Activated CD8-positive, alpha-beta memory T cell treated with anti-CD3 and anti-CD28 coated beads, Interleukin-2, amount 10 ng/mL, durations not matched to agents 7 days and 5 days (primary cell): Measurements from ENCODE around the gene NMU. TPM values are rescaled to one million over a fixed set of nuclear protein-coding genes. Genes with fewer than 3 reads are reported as not detected.
"Not testable (repeated sequence)": the region's sequence is repeated elsewhere in the genome, so short reads cannot be mapped to it uniquely, and the experiment has no call there.

Experiments used
- ATAC-seq: fragments of 150-1000 bp; cut with Tn5 transposase; one replicate; pipeline ENCODE4 v1.10.0; 2021; ENCODE audit warnings: moderate library complexity
- CTCF ChIA-PET: fragments of 350-600 bp; sonication (Branson Sonifier 250); formaldehyde crosslinking; loops from one replicate; lab custom pipeline; 2021; ENCODE audit warnings: antibody characterized with exemption; lab: Charles Lee
- DNase-seq: peaks from one replicate; pipeline ENCODE4 v3.0.0-alpha.2; 2020
- H3K27ac Mint-ChIP-seq: one replicate; pipeline ENCODE4 v1.8.0; 2021; ENCODE audit warnings: mild to moderate bottlenecking, mixed read lengths
- H3K27me3 Mint-ChIP-seq: one replicate; pipeline ENCODE4 v1.8.0; 2021; ENCODE audit warnings: mixed read lengths
- H3K36me3 Mint-ChIP-seq: one replicate; pipeline ENCODE4 v1.8.0; 2021; ENCODE audit warnings: mild to moderate bottlenecking, mixed read lengths
- H3K4me1 Mint-ChIP-seq: one replicate; pipeline ENCODE4 v1.8.0; 2021; ENCODE audit warnings: mixed read lengths
- H3K4me3 Mint-ChIP-seq: one replicate; pipeline ENCODE4 v1.8.0; 2021; ENCODE audit warnings: mild to moderate bottlenecking, moderate library complexity, mixed read lengths
- H3K9me3 Mint-ChIP-seq: one replicate; pipeline ENCODE4 v1.8.0; 2022; ENCODE audit warnings: low read depth, mixed read lengths
- total RNA-seq, 2 experiments: library from RNA; stranded (reverse); gene quantifications; one replicate each; pipeline ENCODE4 v1.2.3, GENCODE V29; 2021

NMU gene
- total RNA-seq, 2 experiments from 2014 or later = not detected

DNA sequence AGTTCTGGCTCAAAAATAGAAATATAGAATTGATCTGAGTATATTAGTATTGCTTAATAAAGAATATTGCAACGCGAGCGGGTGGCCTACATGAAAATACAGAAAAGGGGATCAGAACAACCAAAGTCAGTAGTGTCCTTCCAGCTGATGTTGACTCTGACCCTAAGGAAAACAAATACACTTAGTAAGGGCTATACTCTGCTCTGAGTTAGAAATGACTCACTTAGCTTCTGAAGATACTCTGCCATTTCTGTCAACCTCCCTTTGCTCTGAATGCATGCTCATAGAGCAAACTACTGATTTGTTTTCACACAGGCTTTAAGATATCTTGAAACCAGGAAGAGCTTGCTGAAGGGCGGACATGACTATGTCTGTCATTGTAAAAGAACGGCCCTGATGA is 22.6 kb upstream of the NMU start:
- no peaks in the 10 kb centered on the region for H3K9me3 Mint-ChIP-seq
- peaks cover 4% of the 10 kb centered on the region for H3K27me3 Mint-ChIP-seq
- CTCF ChIA-PET = no interaction called here
- ATAC-seq (no peak), DNase-seq (no peak)
- no peak overlapping the region for H3K27ac Mint-ChIP-seq
- no peaks in the 10 kb centered on the region for H3K4me1 Mint-ChIP-seq
- no peaks in the 10 kb centered on the region for H3K36me3 Mint-ChIP-seq
- no peak overlapping the region for H3K4me3 Mint-ChIP-seq

DNA sequence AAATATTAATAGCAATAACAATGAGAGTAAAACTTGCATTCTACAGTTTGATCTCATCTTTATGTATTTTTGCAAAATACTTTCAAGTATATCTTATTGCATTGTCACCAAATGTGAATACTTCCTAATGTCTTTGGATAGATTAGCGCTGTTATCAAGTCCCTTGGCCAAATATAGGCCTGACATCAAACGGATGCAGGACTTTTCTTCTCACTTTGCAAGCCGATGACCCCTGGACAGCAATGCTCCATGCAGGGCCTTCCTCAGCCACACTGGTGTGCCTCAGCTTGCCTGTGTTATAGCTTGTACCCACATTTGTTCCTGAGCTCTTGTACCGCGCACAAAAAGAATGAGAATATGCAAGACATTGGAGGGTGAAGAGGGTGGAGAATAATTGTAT is 18.0 kb upstream of the NMU start:
- Mint-ChIP-seq H3K27ac (no peak overlapping the region), H3K4me3 (no peak overlapping the region), H3K4me1 (no peaks in the 10 kb centered on the region), H3K9me3 (no peaks in the 10 kb centered on the region), H3K36me3 (no peaks in the 10 kb centered on the region), H3K27me3 (peaks cover 3% of the 10 kb centered on the region)
- ATAC-seq (no peak), DNase-seq (no peak)
- CTCF ChIA-PET = no interaction called here

DNA sequence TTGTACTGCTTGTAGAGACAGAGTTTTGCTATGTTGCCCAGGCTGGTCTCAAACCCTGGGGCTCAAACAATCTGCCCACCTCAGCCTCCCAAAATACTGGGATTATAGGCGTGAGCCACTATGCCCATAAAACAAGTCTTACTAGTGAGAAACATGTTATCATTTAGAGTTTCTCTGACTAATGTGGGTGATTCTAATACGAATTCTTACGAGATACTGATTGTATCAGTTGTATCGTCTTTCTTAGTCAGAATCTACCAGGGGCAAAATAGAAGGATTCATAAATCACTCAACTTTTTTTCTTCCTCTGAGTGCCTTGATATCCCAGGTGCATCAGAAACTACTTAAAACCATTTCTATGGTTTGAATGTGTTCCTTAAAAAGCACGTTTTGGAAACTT is 14.4 kb upstream of the NMU start:
- Mint-ChIP-seq H3K4me3 (no peak overlapping the region), H3K27ac (no peak overlapping the region), H3K9me3 (no peaks in the 10 kb centered on the region), H3K36me3 (no peaks in the 10 kb centered on the region), H3K27me3 (peaks cover 10% of the 10 kb centered on the region), H3K4me1 (no peaks in the 10 kb centered on the region)
- CTCF ChIA-PET = no interaction called here
- no peak for ATAC-seq
- no peak for DNase-seq

DNA sequence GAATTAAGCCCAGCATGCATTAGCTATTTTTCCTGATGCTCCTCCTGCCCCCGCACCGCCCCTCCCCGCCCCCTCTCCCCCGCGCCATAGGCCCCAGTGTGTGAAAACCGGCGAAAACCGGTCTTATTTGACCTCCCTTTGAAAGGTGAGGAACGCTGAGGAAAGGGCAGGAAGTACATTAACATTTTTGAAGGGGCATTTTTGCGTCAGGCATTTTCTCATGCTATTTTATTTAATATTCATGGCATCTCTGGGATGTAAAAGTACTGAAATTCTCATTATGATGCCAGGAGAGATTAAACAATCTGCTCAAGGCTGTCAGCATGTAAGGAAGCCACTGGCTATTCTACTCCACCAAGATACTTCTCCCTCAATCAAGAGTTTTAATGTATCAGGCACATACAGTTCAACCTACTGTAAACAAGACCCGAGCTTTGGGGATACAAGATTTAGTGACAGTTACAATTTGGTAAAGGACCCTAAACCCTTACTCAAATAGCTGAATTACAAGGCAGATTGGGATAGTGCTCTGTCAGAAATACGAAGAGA is 1.2 kb upstream of the NMU start:
- Mint-ChIP-seq H3K36me3 (no peaks in the 10 kb centered on the region), H3K4me3 (no peak overlapping the region), H3K27me3 (peaks cover 71% of the 10 kb centered on the region), H3K27ac (no peak overlapping the region), H3K9me3 (no peaks in the 10 kb centered on the region), H3K4me1 (peaks cover 13% of the 10 kb centered on the region)
- DNase-seq (no peak), ATAC-seq (no peak)
- CTCF ChIA-PET = no interaction called here

DNA sequence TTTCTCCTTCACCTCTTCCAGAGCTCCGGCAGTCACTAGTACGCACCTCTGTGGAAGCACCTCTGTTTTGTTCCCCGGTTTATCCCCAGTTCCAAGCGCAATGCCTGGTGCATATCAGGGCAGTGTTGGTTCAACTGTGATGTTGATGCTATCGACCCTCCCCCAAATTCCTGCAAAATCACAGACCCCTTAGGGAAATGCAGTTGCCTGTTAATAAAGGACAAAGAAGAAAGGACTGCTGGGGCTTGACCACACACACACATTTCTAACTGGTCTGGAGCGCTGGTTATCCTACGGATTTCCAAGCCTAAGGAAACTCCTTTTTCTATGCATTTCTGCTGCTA is 530 bp upstream of the NMU start:
- no peak overlapping the region for H3K27ac Mint-ChIP-seq
- H3K9me3 Mint-ChIP-seq = no peaks in the 10 kb centered on the region
- no peak for ATAC-seq
- no peaks in the 10 kb centered on the region for H3K36me3 Mint-ChIP-seq
- CTCF ChIA-PET = interaction anchor here (1.4 kb wide), 1 partner anchor 324 kb away, joined by 4 read pairs; no protein-coding TSS in a partner anchor
- H3K4me3 Mint-ChIP-seq = peak overlapping the region; percentile 60
- peaks cover 13% of the 10 kb centered on the region for H3K4me1 Mint-ChIP-seq
- DNase-seq = no peak
- peaks cover 75% of the 10 kb centered on the region for H3K27me3 Mint-ChIP-seq

DNA sequence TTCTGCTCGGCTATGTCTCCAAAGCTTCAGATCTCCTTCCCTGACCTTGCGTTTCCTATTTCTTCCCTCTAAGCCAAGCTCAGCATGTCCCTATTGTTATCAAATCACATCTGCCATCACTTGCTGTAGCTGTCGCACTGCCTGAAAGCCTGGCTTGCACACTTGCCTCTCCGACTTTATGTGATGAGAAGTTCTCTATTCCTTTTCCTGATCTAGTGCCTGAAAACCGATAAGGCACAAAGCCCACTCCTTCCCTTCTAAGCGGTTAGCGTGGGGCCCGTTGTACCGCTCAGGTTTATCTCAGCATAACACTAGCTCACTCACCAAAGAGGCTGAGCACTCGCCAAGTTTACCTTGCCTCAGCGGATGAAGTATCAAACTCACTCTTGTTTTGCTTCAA is 816 bp downstream of the NMU start:
- CTCF ChIA-PET = interaction anchor here (1.3 kb wide), 1 partner anchor 81 kb away, joined by 3 read pairs; no protein-coding TSS in a partner anchor
- H3K9me3 Mint-ChIP-seq = no peaks in the 10 kb centered on the region
- no peak for DNase-seq

DNA sequence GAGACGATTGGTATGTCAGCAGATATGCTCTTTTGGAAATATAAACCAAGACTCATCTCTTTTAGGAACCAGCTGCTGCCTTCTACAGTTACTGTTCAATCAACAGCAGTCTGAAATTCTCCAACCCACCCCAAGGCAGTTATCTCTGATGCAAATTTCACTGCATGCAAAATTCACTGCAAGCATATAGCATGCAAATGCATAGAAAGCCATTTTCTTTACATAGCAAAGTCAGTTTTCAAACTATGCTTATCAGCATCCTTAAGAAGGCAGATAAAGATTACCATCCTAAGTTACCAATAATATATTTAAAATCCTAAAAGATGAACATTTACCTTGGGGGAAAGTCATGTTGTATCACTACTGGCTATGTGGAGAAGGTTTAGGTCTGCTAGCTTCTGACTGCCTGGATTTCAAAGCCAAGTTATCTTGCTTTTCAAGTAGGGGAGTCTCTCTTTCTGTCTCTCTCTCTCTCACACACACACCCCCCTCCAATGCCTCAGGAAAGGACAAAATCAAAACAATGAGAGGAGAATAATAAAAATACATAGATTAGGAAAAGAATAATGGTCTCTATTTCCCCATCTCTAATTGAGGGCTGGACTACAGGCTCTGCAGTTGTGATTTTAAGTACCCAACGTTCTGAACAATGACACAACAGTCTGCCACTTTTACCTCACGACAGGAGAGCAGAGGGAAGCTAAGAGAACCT is 1.5 kb downstream of the NMU start:
- CTCF ChIA-PET = interaction anchor here (1.3 kb wide), 1 partner anchor 80 kb away, joined by 3 read pairs; no protein-coding TSS in a partner anchor
- no peak for ATAC-seq
- no peak overlapping the region for H3K4me3 Mint-ChIP-seq
- no peaks in the 10 kb centered on the region for H3K36me3 Mint-ChIP-seq
- peaks cover 78% of the 10 kb centered on the region for H3K27me3 Mint-ChIP-seq
- no peak overlapping the region for H3K27ac Mint-ChIP-seq
- DNase-seq = no peak
- H3K9me3 Mint-ChIP-seq = no peaks in the 10 kb centered on the region
- H3K4me1 Mint-ChIP-seq = peaks cover 13% of the 10 kb centered on the region

More for the DNA sequence above, 816 bp downstream of the NMU start:
- peaks cover 13% of the 10 kb centered on the region for H3K4me1 Mint-ChIP-seq
- peak overlapping the region; percentile 60 for H3K4me3 Mint-ChIP-seq
- ATAC-seq = no peak
- H3K36me3 Mint-ChIP-seq = no peaks in the 10 kb centered on the region
- H3K27me3 Mint-ChIP-seq = peaks cover 80% of the 10 kb centered on the region
- H3K27ac Mint-ChIP-seq = no peak overlapping the region

DNA sequence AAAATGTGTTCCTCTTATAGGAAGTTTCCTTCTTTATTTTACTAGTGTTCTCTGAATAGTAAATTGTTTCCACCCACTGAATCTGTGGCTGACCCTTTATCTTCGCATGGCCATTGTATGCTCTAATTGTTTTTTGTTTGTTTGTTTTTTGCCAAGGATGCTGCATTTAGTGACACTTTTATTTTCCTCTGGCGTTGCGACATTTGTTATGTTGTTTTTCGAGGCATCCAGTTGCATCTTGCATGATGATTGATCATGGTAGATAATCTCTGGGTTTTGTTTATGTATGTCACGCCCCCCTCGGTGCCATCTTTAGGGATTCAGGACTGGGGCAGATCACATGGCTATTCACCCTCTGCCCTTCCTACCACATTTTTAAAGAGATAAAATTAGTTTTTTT is 2.2 kb downstream of the NMU start:
- Mint-ChIP-seq H3K4me3 (no peak overlapping the region), H3K9me3 (no peaks in the 10 kb centered on the region), H3K27me3 (peaks cover 72% of the 10 kb centered on the region), H3K36me3 (no peaks in the 10 kb centered on the region), H3K4me1 (peaks cover 13% of the 10 kb centered on the region), H3K27ac (no peak overlapping the region)
- DNase-seq (no peak), ATAC-seq (no peak)
- CTCF ChIA-PET = no interaction called here

DNA sequence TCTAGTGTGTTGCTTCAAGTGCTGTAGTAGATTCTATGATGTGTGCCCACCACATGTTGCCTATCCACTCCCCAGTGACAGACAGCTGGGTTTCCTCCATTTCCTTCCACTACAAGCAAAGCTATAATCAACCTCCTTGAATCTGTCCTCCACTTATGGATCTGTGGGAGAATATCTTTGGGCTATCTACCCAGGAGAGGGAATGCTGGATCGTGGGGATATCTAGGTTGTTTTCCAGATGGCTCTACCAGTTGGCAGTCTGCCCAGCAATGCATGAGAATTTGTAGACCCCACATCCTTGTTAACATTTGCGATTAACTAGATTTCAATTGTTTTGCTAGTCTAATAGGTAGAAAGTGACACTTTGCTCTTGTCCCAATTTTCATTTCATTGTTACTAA is 10.3 kb downstream of the NMU start:
- CTCF ChIA-PET = no interaction called here
- Mint-ChIP-seq H3K4me1 (no peaks in the 10 kb centered on the region), H3K9me3 (no peaks in the 10 kb centered on the region), H3K27ac (no peak overlapping the region), H3K27me3 (peaks cover 9% of the 10 kb centered on the region), H3K4me3 (no peak overlapping the region), H3K36me3 (no peaks in the 10 kb centered on the region)
- no peak for DNase-seq
- no peak for ATAC-seq

DNA sequence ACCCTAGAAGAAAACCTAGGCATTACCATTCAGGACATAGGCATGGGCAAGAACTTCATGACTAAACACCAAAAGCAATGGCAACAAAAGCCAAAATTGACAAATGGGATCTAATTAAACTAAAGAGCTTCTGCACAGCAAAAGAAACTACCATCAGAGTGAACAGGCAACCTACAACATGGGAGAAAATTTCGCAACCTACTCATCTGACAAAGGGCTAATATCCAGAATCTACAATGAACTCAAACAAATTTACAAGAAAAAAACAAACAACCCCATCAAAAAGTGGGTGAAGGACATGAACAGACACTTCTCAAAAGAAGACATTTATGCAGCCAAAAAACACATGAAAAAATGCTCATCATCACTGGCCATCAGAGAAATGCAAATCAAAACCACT is 12.0 kb downstream of the NMU start:
- CTCF ChIA-PET, H3K27ac Mint-ChIP-seq, H3K27me3 Mint-ChIP-seq, H3K36me3 Mint-ChIP-seq, H3K4me1 Mint-ChIP-seq, H3K4me3 Mint-ChIP-seq, ATAC-seq, H3K9me3 Mint-ChIP-seq, DNase-seq: not testable (repeated sequence)

DNA sequence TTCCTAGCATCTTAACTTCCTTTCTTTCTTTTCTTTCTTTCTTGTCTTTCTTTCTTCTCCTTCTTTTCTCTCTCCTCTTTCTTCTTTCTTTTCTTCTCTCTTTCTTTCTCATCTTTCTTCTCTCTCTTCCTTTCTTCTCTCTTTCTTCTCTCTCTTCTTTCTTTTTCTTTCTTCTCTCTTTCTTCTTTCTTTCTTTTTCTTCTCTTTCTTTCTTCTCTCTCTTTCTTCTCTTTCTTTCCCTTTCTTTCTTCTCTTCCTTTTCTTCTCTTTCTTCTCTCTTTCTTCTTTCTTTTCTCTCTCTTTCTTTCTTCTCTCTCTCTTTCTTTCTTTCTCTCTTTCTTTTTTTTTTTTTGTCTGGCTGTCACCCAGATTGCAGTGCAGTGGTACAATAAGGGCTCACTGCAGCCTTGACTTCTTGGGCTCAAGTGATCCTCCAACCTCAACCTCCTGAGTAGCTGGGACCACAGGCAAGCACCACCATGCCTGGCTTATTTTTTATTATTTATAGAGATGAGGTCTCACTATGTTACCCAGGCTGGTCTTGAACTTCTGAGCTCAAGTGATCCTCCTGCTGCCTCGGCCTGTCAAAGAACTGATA is 17.5 kb downstream of the NMU start:
- Mint-ChIP-seq H3K36me3 (no peaks in the 10 kb centered on the region), H3K4me3 (peak overlapping the region; percentile 1), H3K27me3 (peaks cover 8% of the 10 kb centered on the region), H3K4me1 (peaks cover 17% of the 10 kb centered on the region), H3K27ac (no peak overlapping the region), H3K9me3 (no peaks in the 10 kb centered on the region)
- ATAC-seq (no peak), DNase-seq (no peak)
- CTCF ChIA-PET = interaction anchor here (0.6 kb wide), 1 partner anchor 29 kb away, joined by 5 read pairs; no protein-coding TSS in a partner anchor

DNA sequence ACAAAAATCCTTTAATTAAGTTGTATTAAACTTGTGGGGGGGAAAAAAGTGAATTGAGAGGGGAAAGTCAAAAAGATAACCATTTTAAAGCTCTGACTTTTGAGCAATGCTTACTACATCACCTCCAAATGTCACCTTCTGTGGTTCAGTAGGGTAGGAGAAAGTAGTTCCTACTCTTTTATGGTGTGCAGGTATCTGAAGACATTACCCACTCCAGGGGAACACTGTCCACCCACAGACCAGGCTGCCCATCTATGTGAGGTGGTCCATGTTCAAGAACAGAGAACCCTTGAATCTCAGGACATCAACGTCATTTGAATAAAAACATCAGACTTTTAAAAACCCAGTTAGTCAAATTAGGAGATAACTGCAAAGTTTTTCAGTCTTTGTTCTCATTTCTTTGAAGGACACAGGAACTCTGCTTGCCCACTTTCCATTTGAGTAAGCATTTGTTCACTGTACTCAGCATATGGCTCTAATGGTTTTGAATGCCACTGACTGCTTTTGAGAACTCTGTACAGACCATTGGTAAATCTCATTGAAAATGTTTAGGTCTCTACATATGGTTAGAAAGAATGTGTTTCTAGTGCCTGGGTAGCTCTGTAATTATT is 18.4 kb downstream of the NMU start:
- no peak for DNase-seq
- no peak overlapping the region for H3K27ac Mint-ChIP-seq
- no peaks in the 10 kb centered on the region for H3K9me3 Mint-ChIP-seq
- no peaks in the 10 kb centered on the region for H3K36me3 Mint-ChIP-seq
- ATAC-seq = peak; percentile 68
- peaks cover 17% of the 10 kb centered on the region for H3K4me1 Mint-ChIP-seq
- peaks cover 8% of the 10 kb centered on the region for H3K27me3 Mint-ChIP-seq
- CTCF ChIA-PET = interaction anchor here (0.6 kb wide), 1 partner anchor 28 kb away, joined by 5 read pairs; no protein-coding TSS in a partner anchor
- H3K4me3 Mint-ChIP-seq = no peak overlapping the region

DNA sequence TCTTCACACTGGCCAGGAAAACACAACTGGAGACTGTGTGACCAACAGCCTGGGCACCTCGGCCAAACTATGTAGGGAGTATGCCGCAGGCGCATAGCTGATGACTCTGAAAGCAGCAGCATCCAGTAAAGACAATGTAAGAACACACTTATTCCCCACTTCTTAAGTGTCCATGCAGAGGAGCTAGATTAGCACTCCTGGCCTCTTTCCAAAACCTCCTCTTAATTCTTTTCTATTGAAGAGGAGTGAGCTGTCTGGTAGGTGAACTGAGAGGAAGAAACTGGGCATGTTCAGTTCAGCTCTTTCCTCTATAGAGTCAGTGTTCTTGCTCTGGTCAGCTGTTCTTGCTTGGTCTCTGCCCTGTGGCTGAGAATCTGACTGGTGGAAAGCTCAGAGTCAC is 21.1 kb downstream of the NMU start:
- CTCF ChIA-PET = no interaction called here
- Mint-ChIP-seq H3K36me3 (no peaks in the 10 kb centered on the region), H3K27me3 (peaks cover 8% of the 10 kb centered on the region), H3K27ac (no peak overlapping the region), H3K4me3 (no peak overlapping the region), H3K9me3 (no peaks in the 10 kb centered on the region), H3K4me1 (peaks cover 17% of the 10 kb centered on the region)
- DNase-seq (no peak), ATAC-seq (no peak)

DNA sequence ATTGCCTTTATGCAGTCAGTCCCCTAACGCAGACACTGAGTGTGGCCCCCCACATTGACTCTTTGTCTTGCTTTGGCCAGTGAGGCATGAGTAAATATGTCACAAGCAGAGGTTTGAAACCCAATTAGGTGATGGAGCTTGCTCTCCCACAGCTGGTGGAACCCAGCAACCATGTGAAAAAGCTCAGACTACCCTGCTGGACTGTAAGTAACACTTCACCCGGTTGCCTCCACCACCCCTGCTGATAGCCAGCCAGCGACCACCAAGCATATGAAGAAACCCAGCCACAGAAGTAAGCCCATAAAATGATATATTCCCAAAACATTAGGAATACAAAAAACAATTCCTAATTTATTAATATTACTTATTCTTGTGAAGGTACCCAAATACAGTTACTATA is 22.5 kb downstream of the NMU start:
- Mint-ChIP-seq H3K27ac (no peak overlapping the region), H3K36me3 (no peaks in the 10 kb centered on the region), H3K4me1 (peaks cover 18% of the 10 kb centered on the region), H3K4me3 (no peak overlapping the region), H3K27me3 (peaks cover 9% of the 10 kb centered on the region), H3K9me3 (no peaks in the 10 kb centered on the region)
- ATAC-seq (no peak), DNase-seq (no peak)
- CTCF ChIA-PET = no interaction called here
